Smooth muscle cell (in vitro differentiated cells): Measurements from ENCODE around the gene DCUN1D4. TPM values are rescaled to one million over a fixed set of nuclear protein-coding genes. Genes with fewer than 3 reads are reported as not detected.

ENCODE experiments used
- DNase-seq: peaks from one replicate; lab custom pipeline; 2025; ENCODE audit not compliant: unreplicated experiment; lab: John Stamatoyannopoulos, UW
- H2AFZ ChIP-seq: fragments of 200-600 bp; sonication (generic); 2 replicates; pipeline ENCODE4 v1.6.0; 2016; ENCODE audit warnings: antibody characterized with exemption, low read depth, mild to moderate bottlenecking
- H3F3A ChIP-seq: fragments of 200-600 bp; sonication (generic); 2 replicates; pipeline ENCODE4 v1.6.0; 2017; ENCODE audit warnings: antibody characterized with exemption, low read depth
- H3K27ac ChIP-seq: fragments of 200-600 bp; sonication (generic); 2 replicates; pipeline ENCODE4 v1.5.1; 2016; ENCODE audit warnings: low read depth, mild to moderate bottlenecking
- H3K27me3 ChIP-seq: fragments of 200-600 bp; sonication (generic); 2 replicates; pipeline ENCODE4 v1.6.1; 2016; ENCODE audit warnings: low read depth, mild to moderate bottlenecking
- H3K36me3 ChIP-seq: fragments of 200-600 bp; sonication (generic); 2 replicates; pipeline ENCODE4 v1.5.1; 2016; ENCODE audit warnings: low read depth
- H3K4me1 ChIP-seq: fragments of 200-600 bp; sonication (generic); 2 replicates; pipeline ENCODE4 v1.5.1; 2016; ENCODE audit warnings: low read depth
- H3K4me2 ChIP-seq: fragments of 200-600 bp; sonication (generic); 2 replicates; pipeline ENCODE4 v1.6.0; 2016; ENCODE audit warnings: mild to moderate bottlenecking
- H3K4me3 ChIP-seq: fragments of 200-600 bp; sonication (generic); 2 replicates; pipeline ENCODE4 v1.5.1; 2016; ENCODE audit warnings: mild to moderate bottlenecking
- H3K79me2 ChIP-seq: fragments of 200-600 bp; sonication (generic); 2 replicates; pipeline ENCODE4 v1.6.0; 2016; ENCODE audit warnings: low read depth, mild to moderate bottlenecking
- H3K9ac ChIP-seq: fragments of 200-600 bp; sonication (generic); 2 replicates; pipeline ENCODE4 v1.6.0; 2016; ENCODE audit warnings: low read depth
- H3K9me3 ChIP-seq: fragments of 200-600 bp; sonication (generic); replicated peaks from 2 replicates; pipeline ENCODE4 v1.5.1; 2016; ENCODE audit warnings: low read depth
- H4K20me1 ChIP-seq: fragments of 200-600 bp; sonication (generic); 2 replicates; pipeline ENCODE4 v1.6.0; 2016; ENCODE audit warnings: low read depth
- CTCF ChIP-seq: fragments of 200-600 bp; sonication (generic); IDR thresholded peaks from 2 replicates; pipeline ENCODE4 v1.5.1; 2017; ENCODE audit warnings: borderline replicate concordance, mild to moderate bottlenecking, antibody characterized with exemption; ENCODE audit not compliant: insufficient read depth, poor library complexity, severe bottlenecking
- WGBS: methylation state at CpG from one replicate; pipeline ENCODE4 v1.1.7; 2016; ENCODE audit warnings: low lambda C conversion rate; 5-methylcytosine and 5-hydroxymethylcytosine counted together
- polyA plus RNA-seq: library from polyadenylated mRNA; unstranded; fragments of >200 nt; fragmentation: Nextera tagmentation; extraction: Ambion mirVana; gene quantifications from 2 replicates; pipeline ENCODE4 v1.2.1, GENCODE V29; 2016
- total RNA-seq: library from RNA; depleted of rRNA; stranded (reverse); fragments of >200 nt; gene quantifications from 2 replicates; pipeline ENCODE4 v1.2.3, GENCODE V29; 2014

DCUN1D4 gene
- total and polyA plus RNA-seq, 2 experiments from 2014 or later = 14.1 to 22.9 TPM

- Histone ChIP-seq H3K4me1 (peaks cover 13% of the 10 kb centered on the region), H3F3A (no peaks in the 10 kb centered on the region), H3K27me3 (no peaks in the 10 kb centered on the region), H3K36me3 (peaks cover 17% of the 10 kb centered on the region), H3K27ac (no peak overlapping the region), H3K9ac (no peak overlapping the region), H3K4me2 (no peak overlapping the region), H3K9me3 (no peaks in the 10 kb centered on the region), H4K20me1 (peaks cover 66% of the 10 kb centered on the region), H2AFZ (no peak overlapping the region), H3K79me2 (peaks cover 49% of the 10 kb centered on the region), H3K4me3 (no peak overlapping the region)
- WGBS = 91% methylated on average over 1 of the region's 1 CpG
- TF ChIP-seq CTCF = no peak
- no peak for DNase-seq
These were observed 19.2 kb downstream of the DCUN1D4 start for GRCh38 chr4:51862199-51862598.

DNA sequence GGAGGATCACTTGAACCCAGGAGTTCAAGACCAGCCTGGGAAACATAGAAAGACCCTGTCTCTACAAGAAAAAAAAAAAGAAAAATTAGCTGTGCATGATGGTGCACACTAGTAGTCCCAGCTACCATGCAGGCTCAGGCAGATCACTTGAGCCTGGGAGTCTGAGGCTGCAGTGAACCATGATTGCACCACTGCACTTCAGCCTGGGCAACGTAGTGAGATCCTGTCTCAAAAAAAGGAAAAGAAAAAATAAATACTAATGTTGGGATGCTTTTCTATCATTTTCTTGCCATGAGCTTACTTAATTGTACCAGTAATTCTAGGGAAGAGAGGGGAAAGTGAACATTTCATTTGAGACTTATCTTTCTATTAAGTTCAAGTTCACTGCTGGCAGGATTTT is 19.8 kb downstream of the DCUN1D4 start:
- Histone ChIP-seq H3K27ac (no peak overlapping the region), H3F3A (no peaks in the 10 kb centered on the region), H3K9me3 (no peaks in the 10 kb centered on the region), H3K4me1 (peaks cover 13% of the 10 kb centered on the region), H3K4me2 (no peak overlapping the region), H3K4me3 (no peak overlapping the region), H3K27me3 (no peaks in the 10 kb centered on the region), H3K79me2 (peaks cover 43% of the 10 kb centered on the region), H2AFZ (no peak overlapping the region), H3K36me3 (peaks cover 17% of the 10 kb centered on the region), H4K20me1 (peaks cover 60% of the 10 kb centered on the region), H3K9ac (no peak overlapping the region)
- DNase-seq = no peak
- WGBS = 96% methylated on average over 1 of the region's 1 CpG
- TF ChIP-seq CTCF = no peak

DNA sequence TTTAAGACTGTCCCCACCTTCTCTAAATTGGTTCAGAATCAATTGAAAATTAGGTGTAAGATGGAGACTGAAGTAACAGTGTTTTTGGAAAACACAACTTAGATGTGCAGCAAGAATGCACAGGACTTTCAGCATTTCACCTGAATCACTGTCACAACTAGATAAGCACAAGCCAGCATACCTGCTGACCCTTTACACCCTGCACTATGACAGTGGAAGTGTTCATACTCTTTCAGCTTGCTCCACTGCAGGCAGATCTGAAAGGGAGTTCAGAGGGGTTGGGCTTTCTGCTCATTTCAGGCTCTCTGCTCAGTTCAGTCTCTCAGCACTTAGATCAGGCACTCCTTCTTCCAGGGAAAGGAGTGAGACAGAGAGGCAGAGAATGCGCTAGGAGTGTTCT is 22.8 kb downstream of the DCUN1D4 start:
- Histone ChIP-seq H3K9ac (no peak overlapping the region), H4K20me1 (peaks cover 36% of the 10 kb centered on the region), H3F3A (no peaks in the 10 kb centered on the region), H2AFZ (no peak overlapping the region), H3K4me3 (no peak overlapping the region), H3K27me3 (no peaks in the 10 kb centered on the region), H3K36me3 (peaks cover 23% of the 10 kb centered on the region), H3K4me1 (no peaks in the 10 kb centered on the region), H3K9me3 (no peaks in the 10 kb centered on the region), H3K79me2 (peaks cover 15% of the 10 kb centered on the region), H3K4me2 (no peak overlapping the region), H3K27ac (no peak overlapping the region)
- TF ChIP-seq CTCF = no peak
- WGBS = 100% methylated on average over 1 of the region's 1 CpG
- no peak for DNase-seq

DNA sequence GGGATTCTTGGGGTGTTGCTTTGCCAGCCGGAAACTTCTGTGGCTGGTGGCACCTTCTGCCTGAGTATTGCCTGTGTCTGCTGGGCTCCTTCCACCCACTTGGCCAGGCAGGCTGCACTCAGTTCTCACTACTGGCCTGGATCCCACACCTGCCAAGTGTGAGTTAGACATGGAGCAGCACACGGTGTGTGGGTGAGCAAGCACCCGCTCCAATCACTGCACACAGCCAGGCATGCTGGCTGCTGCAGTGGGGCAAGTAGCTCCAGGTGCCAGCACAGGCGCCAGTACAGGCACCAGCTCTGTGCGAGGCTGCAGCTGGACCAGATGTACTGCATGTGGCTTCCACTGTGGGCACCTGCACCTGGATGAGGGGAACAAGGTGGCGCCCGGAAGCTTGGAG is 23.9 kb downstream of the DCUN1D4 start:
- Histone ChIP-seq H3K4me3 (no peak overlapping the region), H3F3A (no peaks in the 10 kb centered on the region), H2AFZ (no peak overlapping the region), H3K36me3 (peaks cover 23% of the 10 kb centered on the region), H3K79me2 (peaks cover 10% of the 10 kb centered on the region), H4K20me1 (peaks cover 27% of the 10 kb centered on the region), H3K4me1 (no peaks in the 10 kb centered on the region), H3K9ac (no peak overlapping the region), H3K27me3 (no peaks in the 10 kb centered on the region), H3K4me2 (no peak overlapping the region), H3K9me3 (no peaks in the 10 kb centered on the region), H3K27ac (no peak overlapping the region)
- DNase-seq = no peak
- TF ChIP-seq CTCF = no peak
- 98% methylated on average over 7 of the region's 7 CpGs for WGBS
